GM12865 (cell line): ENCODE results near the gene JAG2.
A peak's percentile ranks its signal among the peaks of the same experiment; 100 is the strongest.
"Not testable (repeated sequence)": the region's sequence is repeated elsewhere in the genome, so short reads cannot be mapped to it uniquely, and the experiment has no call there.

Experiments
- DNase-seq: peaks from one replicate; pipeline ENCODE4 v3.0.0; 2010; ENCODE audit warnings: low read depth
- H3K4me3 ChIP-seq: 2 replicates; pipeline ENCODE4 v1.5.1; 2011; ENCODE audit warnings: mild to moderate bottlenecking, low read depth, low read length, control low read depth
- TF ChIP-seq, protein P1 (sequence below): IDR thresholded peaks from 2 replicates; pipeline ENCODE4 v1.5.1; 2011; ENCODE audit warnings: low read length, control low read depth, low read depth, inconsistent platforms; ENCODE audit not compliant: insufficient read depth; ENCODE audit errors: missing control alignments

Gene JAG2

DNA sequence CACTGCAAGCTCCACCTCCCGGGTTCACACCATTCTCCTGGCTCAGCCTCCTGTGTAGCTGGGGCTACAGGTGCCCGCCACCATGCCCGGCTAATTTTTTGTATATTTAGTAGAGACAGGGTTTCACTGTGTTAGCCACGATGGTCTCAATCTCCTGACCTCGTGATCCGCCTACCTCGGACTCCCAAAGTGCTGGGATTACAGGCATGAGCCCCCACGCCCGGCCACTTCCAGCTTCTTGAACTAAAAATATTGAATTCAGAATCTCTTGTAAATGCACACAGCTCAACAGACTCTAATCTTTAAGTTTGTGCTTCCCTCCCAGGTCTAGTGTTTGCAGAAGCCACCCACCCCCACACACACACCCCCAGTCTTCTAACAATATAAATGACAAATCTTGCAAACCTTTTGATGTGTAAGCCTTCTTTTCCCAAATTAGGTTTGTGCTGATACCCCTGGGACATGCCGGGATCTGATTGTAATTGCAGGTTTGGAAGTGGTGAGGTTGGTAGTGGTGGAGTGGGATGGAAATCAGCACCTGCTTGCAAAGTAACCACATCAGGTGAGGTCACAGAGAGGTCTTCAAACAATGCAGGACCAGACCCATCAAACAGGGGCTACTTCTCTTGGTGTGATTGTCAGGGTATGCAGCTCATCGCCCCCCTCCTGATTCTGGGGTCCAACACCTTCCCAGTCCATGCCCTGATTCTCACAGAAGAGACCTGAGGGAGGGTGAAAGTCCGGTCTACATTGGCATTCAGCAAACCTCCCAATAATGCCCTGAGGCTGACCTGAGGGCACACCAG lies 51.9 kb downstream of the JAG2 start:
- H3K4me3 ChIP-seq = no peak overlapping the region
- TF ChIP-seq, protein P1, sequence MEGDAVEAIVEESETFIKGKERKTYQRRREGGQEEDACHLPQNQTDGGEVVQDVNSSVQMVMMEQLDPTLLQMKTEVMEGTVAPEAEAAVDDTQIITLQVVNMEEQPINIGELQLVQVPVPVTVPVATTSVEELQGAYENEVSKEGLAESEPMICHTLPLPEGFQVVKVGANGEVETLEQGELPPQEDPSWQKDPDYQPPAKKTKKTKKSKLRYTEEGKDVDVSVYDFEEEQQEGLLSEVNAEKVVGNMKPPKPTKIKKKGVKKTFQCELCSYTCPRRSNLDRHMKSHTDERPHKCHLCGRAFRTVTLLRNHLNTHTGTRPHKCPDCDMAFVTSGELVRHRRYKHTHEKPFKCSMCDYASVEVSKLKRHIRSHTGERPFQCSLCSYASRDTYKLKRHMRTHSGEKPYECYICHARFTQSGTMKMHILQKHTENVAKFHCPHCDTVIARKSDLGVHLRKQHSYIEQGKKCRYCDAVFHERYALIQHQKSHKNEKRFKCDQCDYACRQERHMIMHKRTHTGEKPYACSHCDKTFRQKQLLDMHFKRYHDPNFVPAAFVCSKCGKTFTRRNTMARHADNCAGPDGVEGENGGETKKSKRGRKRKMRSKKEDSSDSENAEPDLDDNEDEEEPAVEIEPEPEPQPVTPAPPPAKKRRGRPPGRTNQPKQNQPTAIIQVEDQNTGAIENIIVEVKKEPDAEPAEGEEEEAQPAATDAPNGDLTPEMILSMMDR = no peak
- no peak for DNase-seq

DNA sequence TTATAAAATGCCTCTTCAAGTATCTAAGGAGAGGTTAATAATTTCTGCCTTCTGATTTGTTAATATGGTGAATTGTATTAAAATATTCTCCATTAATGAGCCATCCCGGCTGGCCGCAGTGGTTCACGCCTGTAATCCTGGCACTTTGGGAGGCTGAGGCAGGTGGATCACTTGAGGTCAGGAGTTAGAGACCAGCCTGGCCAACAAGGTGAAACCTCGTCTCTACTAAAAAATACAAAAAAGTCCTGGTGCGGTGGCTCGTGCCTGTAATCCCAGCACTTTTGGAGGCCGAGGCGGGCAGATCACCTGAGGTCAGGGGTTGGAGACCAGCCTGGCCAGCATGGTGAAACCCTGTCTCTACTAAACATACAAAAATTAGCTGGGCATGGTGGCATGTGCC lies 59.3 kb downstream of the JAG2 start:
- not testable (repeated sequence) for DNase-seq, H3K4me3 ChIP-seq

DNA sequence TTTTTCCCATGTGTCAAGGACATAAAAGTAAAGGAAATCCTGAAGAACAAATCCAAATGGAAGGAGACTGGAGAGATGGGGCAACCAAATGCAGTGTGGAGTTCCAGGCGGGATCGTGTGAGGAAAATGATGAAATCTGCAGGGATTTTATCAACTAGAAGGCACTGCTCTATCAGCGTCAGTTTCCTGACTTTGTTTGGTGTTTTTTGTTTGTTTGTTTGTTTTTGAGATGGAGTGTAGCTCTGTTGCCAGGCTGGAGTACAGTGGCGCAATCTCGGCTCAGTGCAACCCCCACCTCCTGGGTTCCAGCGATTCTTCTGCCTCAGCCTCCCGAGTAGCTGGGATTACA lies 60.1 kb downstream of the JAG2 start:
- TF ChIP-seq, protein P1 = no peak
- DNase-seq = no peak
- H3K4me3 ChIP-seq = no peak overlapping the region

DNA sequence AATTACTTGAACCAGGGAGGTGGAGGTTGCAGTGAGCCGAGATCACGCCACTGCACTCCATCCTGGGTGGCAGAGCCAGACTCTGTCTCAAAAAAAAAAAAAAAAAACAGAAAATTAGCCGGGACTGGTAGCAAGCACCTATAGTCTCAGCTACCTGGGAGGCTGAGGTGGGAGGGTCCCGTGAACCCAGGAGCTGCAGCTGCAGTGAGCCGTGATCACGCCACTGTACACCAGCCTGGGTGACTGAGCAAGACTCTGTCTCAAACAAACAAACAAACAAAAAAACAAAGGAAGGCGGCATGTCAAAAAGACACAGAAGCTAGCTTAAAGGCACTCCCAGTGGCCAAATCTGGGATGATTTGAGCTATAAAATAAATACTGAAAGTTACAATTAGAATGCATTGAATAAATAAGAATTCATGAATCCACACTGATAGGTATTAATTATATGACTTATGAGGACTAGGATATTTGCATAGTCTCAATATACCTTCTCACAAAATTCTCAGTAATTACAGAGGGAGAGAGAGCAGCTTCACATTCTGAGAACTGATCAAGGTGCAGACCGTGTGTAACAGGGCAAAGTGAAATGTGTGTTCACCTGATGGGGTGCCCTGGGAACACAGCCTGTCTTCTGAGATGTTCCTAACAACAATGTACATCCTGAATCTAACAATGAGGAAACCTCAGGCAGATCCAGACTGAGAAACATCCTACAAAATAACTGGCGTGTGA lies 60.6 kb downstream of the JAG2 start:
- no peak for DNase-seq
- H3K4me3 ChIP-seq = no peak overlapping the region
- TF ChIP-seq, protein P1 = no peak

DNA sequence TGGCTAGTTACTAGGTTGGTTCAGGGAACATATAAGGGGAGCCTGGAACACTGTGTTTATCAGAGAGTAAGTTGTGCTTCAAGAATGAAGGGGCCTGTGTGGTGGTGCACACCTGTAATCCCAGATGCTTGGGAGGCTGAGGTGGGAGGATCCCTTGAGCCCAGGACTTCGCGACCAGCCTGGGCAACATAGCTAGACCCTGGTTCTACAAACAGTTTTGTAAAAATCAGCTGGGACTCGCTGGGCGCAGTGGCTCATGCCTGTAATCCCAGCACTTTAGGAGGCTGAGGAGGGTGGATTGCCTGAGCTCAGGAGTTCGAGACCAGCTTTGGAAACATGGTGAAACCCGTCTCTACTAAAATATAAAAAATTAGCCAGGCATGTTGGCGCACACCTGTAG lies 61.2 kb downstream of the JAG2 start:
- TF ChIP-seq, protein P1 = no peak
- DNase-seq = no peak

DNA sequence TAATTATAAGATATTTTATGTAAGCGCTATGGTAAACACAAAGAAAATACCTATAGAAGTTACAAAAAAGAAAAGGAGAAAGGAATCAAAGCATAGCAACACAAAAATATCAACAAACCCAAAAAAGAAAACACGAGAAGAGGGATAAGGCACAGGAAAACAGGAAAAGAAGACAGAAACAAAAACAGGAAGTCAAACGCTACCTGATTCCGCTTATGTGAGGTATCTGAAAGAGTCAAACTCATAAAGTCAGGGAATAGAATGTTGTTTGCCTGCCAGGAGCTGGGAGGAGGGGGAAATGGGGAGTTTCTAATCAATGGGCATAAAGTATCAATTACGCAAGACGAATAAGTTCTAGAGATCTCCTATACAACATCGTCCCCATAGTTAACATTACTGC lies 63.4 kb downstream of the JAG2 start:
- H3K4me3 ChIP-seq = no peak overlapping the region
- no peak for DNase-seq
- TF ChIP-seq, protein P1 = no peak

More for the DNA sequence above, 61.2 kb downstream of the JAG2 start:
- H3K4me3 ChIP-seq = no peak overlapping the region

DNA sequence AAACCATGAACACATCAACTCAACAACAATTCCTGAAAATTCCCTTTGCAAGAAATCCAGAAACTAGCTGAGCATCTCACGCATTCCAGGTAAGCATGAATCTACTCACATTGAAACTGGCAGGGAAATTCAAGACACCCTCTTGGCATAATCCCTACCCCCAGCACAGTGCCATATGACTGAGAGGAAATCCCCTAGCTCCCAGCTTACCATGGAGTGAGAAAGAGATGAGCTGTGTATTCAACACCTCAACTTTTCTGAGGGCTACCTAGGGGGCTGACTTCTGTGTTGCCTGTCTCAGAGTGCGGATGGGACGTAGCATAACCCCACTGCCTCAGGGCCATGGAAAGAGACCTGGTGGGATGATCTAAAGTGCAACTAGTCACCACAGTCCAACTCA lies 65.7 kb downstream of the JAG2 start:
- TF ChIP-seq, protein P1 = no peak
- no peak overlapping the region for H3K4me3 ChIP-seq
- peak; percentile 23 for DNase-seq
